Aorta (tissue), 5 donors: Measurements from ENCODE around the gene RARRES1. TPM values are rescaled to one million over a fixed set of nuclear protein-coding genes. Genes with fewer than 3 reads are reported as not detected.
A peak's percentile ranks its signal among the peaks of the same experiment; 100 is the strongest.

Source experiments
- ATAC-seq: fragments of 200-7000 bp; cut with Tn5 transposase; one replicate; pipeline ENCODE4 v1.9.1; 2022; ENCODE audit warnings: moderate library complexity; ENCODE audit not compliant: low FRiP score
- DNase-seq, 2 donors: peaks; one replicate each; pipeline ENCODE4 v3.0.0-alpha.2; 2020
- H3K27ac ChIP-seq, 2 donors: one replicate each; pipeline ENCODE4 v1.5.1; 2013; ENCODE audit warnings: low read length in 2 of 2, mild to moderate bottlenecking in 2 of 2, moderate library complexity in 2 of 2, control low read depth in 1 of 2, inconsistent platforms in 1 of 2, low read depth in 1 of 2
- H3K27me3 ChIP-seq, 2 donors: one replicate each; pipeline ENCODE4 v1.6.1; 2013; ENCODE audit warnings: control low read depth in 1 of 2, low read length in 1 of 2, mild to moderate bottlenecking in 1 of 2, moderate library complexity in 1 of 2; ENCODE audit not compliant: insufficient read depth in 2 of 2, control insufficient read depth in 1 of 2
- H3K36me3 ChIP-seq, 2 donors: one replicate each; pipeline ENCODE4 v1.6.1; 2013; ENCODE audit warnings: control low read depth in 1 of 2, low read length in 1 of 2, mild to moderate bottlenecking in 1 of 2; ENCODE audit not compliant: insufficient read depth in 2 of 2, control insufficient read depth in 1 of 2
- H3K4me1 ChIP-seq, 2 donors: one replicate each; pipeline ENCODE4 v1.6.1; 2013; ENCODE audit warnings: low read length in 2 of 2, control low read depth in 1 of 2, mild to moderate bottlenecking in 1 of 2, moderate library complexity in 1 of 2; ENCODE audit not compliant: insufficient read depth in 2 of 2, control insufficient read depth in 1 of 2
- H3K4me3 ChIP-seq, 2 donors: one replicate each; pipeline ENCODE4 v1.5.1; 2013; ENCODE audit warnings: low read length in 2 of 2, control low read depth in 1 of 2, mild to moderate bottlenecking in 1 of 2
- H3K9me3 ChIP-seq: one replicate; pipeline ENCODE4 v1.6.1; 2013; ENCODE audit warnings: mild to moderate bottlenecking, low read length; ENCODE audit not compliant: control insufficient read depth
- WGBS, 2 donors: extraction: QIAGEN DNeasy Blood & Tissue Kit; methylation state at CpG; one replicate each; pipeline ENCODE4 v1.1.7; 2013; 5-methylcytosine and 5-hydroxymethylcytosine counted together
- intact Hi-C, 2 donors: fragments of 100-400 bp; cut with DNase I; formaldehyde crosslinking; loops; one replicate each; pipeline versions ENCODE4 v1.14.2 to v1.15.0; 2022
- polyA plus RNA-seq, 2 donors: library from polyadenylated mRNA; stranded (reverse); fragments of 200-250 nt; gene quantifications; one replicate each; pipeline ENCODE4 v1.2.3, GENCODE V29; 2013
- total RNA-seq, 2 donors: library from RNA; stranded (reverse); fragmentation: NEBNext Ultra II Directional; extraction: Animal tissue kit (Norgen Biotek cat#: 25700); gene quantifications; one replicate each; pipeline ENCODE4 v1.2.1, GENCODE V29; 2021
- donor health status: healthy with polysubstance abuse.
- donor health status: Bipolar disorder and iron deficiency.
- donor health status: DM: no; HTN: no; CAD: no.
- donor health status: DM: no; HTN: no; CAD: no.
- donor health status: DM: yes; HTN: yes; CAD: no.

RARRES1 gene
- total and polyA plus RNA-seq, 4 donors: 2.4 to 323 (median 120) TPM

DNA sequence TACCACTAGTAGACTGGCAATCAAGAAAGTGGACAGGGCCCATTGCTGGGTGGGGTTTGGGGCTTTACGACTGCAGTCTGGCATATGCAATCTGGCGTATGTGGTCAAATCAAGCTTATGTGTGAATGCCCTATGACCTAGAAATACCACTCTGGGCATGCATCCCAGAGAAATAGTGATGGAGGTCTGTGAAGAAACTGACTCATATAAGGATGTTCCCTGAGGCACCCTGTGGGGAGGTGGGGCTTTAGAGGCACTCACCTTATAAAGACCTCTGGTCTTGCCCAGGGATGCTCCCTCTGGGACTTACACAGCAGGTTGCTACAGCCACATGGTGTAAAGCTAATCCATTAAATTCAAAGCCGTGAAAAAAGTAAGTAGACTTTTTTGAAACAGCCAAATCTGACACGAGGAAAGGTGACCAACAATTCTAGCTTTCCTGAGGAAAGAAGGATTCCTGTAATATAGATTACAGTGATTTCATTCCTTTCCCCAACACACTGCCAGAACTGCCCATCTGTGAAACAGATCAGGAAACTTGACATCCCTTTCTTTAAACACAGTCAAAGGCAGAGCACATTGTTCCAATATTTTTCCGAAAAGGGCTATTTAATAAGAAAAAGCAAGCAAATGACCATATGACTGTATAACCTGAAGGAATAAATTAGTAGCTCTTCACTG lies 13.6 kb downstream of the RARRES1 start:
- Histone ChIP-seq H3K27ac (no peak overlapping the region), H3K4me3 (no peak overlapping the region), H3K9me3 (no peaks in the 10 kb centered on the region), H3K27me3 (no peaks in the 10 kb centered on the region), H3K36me3 (no peaks in the 10 kb centered on the region), H3K4me1 (peaks cover 0 to 11% of the 10 kb centered on the region in 2 donors)
- no peak for DNase-seq
- 77 to 80% methylated on average over 5 of the region's 5 CpGs for WGBS, 2 donors
- intact Hi-C loops: no loop called here
- no peak for ATAC-seq

DNA sequence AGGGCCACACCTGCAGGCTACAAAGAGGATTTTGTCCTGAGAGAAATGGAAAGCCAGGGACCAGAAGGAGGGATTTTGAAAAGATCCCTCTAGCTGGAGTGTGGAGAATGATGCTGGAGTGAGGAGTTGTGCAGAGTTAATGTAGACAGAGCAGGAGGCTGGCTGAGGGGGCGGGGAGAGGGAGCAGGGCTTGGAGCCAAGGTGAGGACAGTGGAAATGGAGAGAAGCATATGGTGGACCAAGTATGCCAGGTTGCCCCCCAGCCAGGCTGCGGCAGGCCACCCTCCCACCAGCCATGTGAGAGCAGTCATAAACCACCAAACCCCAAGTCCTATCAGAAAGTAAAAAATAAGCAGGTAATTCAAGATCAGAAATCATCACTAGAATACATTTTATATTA lies 14.7 kb downstream of the RARRES1 start:
- Histone ChIP-seq H3K4me3 (no peak overlapping the region), H3K36me3 (no peaks in the 10 kb centered on the region), H3K9me3 (no peaks in the 10 kb centered on the region), H3K4me1 (peaks cover 0 to 6% of the 10 kb centered on the region in 2 donors), H3K27ac (no peak overlapping the region), H3K27me3 (no peaks in the 10 kb centered on the region)
- no peak for DNase-seq
- intact Hi-C loops: no loop called here
- no peak for ATAC-seq
- 94 to 100% methylated on average over 2 of the region's 2 CpGs for WGBS, 2 donors

DNA sequence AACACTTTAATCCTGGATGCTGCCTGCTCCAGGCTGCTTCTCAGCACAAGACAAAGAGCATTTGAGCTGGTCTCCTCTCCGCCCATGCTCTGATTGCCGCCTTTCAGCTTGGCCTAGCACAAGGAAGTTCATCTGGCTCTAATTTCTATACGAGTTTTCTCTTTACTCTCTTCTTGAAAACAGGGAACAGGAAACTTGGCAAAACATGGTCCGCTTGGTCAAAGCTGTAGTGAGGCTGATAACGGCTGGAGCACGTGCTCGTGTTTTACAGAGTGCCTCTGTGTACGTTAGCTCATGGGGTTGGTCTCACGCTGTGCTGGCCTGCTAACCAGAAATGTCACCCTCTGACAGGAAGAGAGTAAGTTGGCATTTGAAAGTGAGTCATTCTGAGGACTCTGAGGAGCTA lies 19.2 kb downstream of the RARRES1 start:
- Histone ChIP-seq H3K4me1 (peaks cover 0 to 3% of the 10 kb centered on the region in 2 donors), H3K27me3 (no peaks in the 10 kb centered on the region), H3K36me3 (peaks cover under 1 to 2% of the 10 kb centered on the region in 2 donors), H3K4me3 (no peak overlapping the region), H3K27ac (no peak overlapping the region), H3K9me3 (no peaks in the 10 kb centered on the region)
- ATAC-seq (peak; percentile 78), DNase-seq (peak in 1 of 2 donors; percentile 81)
- WGBS, 2 donors: 16 to 33% methylated on average over 9 of the region's 9 CpGs
- intact Hi-C loops: no loop called here

DNA sequence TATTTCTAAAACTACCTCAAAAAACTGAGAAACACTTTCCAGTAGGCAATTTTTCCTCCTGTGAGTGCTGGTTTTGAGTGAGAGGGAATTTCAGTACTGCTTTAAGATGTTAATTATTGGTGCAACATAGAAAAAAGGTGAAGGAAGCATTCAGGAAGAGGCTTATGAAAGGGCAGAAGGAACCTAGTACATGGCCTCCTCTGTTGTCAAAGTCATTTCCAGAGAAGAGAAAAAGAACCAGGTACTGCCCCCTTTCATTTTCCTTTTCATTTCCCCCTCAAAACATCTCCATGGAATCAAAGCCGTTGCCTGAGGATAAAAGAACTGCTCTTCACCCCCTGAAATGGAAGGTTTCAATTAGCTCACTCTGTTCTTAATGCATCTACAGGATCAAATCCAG lies 19.8 kb downstream of the RARRES1 start:
- ATAC-seq (no peak), DNase-seq (no peak)
- Histone ChIP-seq H3K4me1 (peaks cover 0 to 3% of the 10 kb centered on the region in 2 donors), H3K4me3 (no peak overlapping the region), H3K9me3 (no peaks in the 10 kb centered on the region), H3K27me3 (no peaks in the 10 kb centered on the region), H3K27ac (no peak overlapping the region), H3K36me3 (peaks cover 2% of the 10 kb centered on the region in 2 donors)
- intact Hi-C loops: no loop called here
- 90 to 92% methylated on average over 1 of the region's 1 CpG for WGBS, 2 donors

DNA sequence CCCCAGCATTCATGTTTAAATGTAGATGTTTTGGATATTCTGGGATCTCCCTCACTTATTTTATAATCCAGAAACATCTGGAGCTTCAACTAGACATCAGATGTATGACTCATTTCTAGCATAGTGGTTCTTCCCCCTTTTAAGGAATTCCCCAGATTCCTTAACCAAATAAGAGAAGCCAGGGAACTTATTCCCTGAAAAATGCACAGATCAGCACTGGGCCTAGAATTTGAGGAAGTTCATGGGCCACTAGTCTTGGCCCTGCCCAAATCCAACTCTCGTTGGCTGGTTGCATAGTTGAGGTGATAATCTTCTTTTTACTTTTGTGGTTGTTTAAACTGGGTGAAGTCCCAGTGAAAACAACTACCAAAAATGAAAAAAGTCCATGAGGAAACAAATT lies 20.4 kb downstream of the RARRES1 start:
- Histone ChIP-seq H3K27ac (no peak overlapping the region), H3K9me3 (no peaks in the 10 kb centered on the region), H3K36me3 (peaks cover 2% of the 10 kb centered on the region in 2 donors), H3K4me1 (peaks cover 0 to 3% of the 10 kb centered on the region in 2 donors), H3K27me3 (no peaks in the 10 kb centered on the region), H3K4me3 (no peak overlapping the region)
- 3 to 4% methylated on average over 1 of the region's 1 CpG for WGBS, 2 donors
- intact Hi-C loops: no loop called here
- peak; percentile 47 for ATAC-seq
- DNase-seq: no peak

DNA sequence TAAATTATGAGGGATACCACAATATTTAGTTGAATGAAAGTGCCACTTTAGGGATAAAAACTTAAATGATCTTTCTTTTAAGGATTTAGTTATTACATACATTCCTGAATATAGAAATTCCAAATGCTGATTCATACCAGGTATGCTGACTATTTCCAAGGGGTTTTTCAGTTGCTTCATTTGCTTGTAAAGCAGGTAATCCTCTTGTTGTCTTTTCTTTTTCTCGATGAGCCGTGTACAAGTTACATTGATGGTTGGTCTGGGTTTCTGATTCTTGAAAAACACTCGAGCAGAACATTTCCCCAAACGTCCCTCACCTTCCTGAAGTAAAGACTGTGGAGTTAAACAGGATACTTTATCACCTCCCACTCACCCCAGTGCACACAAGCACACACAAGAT lies 21.7 kb downstream of the RARRES1 start:
- intact Hi-C loops: no loop called here
- Histone ChIP-seq H3K4me3 (no peak overlapping the region), H3K9me3 (no peaks in the 10 kb centered on the region), H3K36me3 (peaks cover 2% of the 10 kb centered on the region in 2 donors), H3K27me3 (no peaks in the 10 kb centered on the region), H3K4me1 (peaks cover 0 to 3% of the 10 kb centered on the region in 2 donors), H3K27ac (no peak overlapping the region)
- ATAC-seq (no peak), DNase-seq (no peak)
- WGBS, 2 donors: 91 to 93% methylated on average over 4 of the region's 4 CpGs

DNA sequence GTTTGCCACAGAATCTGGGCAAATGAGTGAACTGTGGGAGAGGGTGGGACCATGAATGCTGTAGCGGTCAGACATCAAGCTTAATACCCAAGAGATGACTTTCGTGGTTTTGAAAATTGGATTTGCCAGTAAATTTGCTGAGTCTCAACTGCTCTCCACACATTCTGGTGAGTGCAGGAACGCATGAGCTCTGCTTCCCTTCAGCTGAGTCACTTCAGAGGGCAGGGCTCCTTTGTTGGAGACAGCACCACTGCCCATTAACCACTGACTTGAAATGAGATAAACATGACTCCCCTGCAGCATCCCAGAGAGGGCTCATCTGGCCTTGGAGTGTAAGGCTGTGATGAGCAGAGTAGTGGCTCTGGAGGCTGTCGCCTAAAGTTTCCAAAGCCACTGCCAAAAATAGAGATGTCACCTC lies 22.6 kb downstream of the RARRES1 start:
- Histone ChIP-seq H3K36me3 (peaks cover 2% of the 10 kb centered on the region in 2 donors), H3K4me3 (no peak overlapping the region), H3K27ac (no peak overlapping the region), H3K4me1 (peaks cover 0 to 3% of the 10 kb centered on the region in 2 donors), H3K27me3 (no peaks in the 10 kb centered on the region), H3K9me3 (no peaks in the 10 kb centered on the region)
- DNase-seq (peak in 1 of 2 donors; percentile 78), ATAC-seq (peak; percentile 59)
- WGBS, 2 donors: 71 to 76% methylated on average over 4 of the region's 4 CpGs
- intact Hi-C loops: no loop called here

DNA sequence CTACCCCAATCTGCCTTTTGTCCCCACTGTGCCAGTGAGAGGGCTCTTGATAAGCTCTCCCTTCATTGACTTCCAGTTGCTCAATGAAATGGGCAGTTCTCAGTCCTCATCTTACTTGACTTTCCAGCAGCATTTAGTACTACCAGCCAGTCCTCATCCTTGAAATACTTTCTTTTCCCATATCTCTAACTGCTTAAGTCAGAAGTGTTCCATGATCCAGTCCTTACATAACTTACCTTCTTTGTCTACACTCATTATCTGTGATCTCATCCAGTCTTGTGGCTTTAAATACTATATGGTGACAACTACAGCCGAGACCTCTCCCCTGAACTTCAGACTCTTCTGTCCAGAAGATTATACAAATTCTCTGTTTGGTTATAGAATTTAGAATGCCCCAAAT lies 28.7 kb downstream of the RARRES1 start:
- Histone ChIP-seq H3K36me3 (peaks cover 2 to 3% of the 10 kb centered on the region in 2 donors), H3K27ac (peak overlapping the region in 1 of 2 donors; percentile 5), H3K27me3 (no peaks in the 10 kb centered on the region), H3K9me3 (no peaks in the 10 kb centered on the region), H3K4me3 (no peak overlapping the region), H3K4me1 (peaks cover 2 to 16% of the 10 kb centered on the region in 2 donors)
- WGBS, 2 donors: 90 to 95% methylated on average over 1 of the region's 1 CpG
- intact Hi-C loops: no loop called here
- no peak for ATAC-seq
- no peak for DNase-seq

DNA sequence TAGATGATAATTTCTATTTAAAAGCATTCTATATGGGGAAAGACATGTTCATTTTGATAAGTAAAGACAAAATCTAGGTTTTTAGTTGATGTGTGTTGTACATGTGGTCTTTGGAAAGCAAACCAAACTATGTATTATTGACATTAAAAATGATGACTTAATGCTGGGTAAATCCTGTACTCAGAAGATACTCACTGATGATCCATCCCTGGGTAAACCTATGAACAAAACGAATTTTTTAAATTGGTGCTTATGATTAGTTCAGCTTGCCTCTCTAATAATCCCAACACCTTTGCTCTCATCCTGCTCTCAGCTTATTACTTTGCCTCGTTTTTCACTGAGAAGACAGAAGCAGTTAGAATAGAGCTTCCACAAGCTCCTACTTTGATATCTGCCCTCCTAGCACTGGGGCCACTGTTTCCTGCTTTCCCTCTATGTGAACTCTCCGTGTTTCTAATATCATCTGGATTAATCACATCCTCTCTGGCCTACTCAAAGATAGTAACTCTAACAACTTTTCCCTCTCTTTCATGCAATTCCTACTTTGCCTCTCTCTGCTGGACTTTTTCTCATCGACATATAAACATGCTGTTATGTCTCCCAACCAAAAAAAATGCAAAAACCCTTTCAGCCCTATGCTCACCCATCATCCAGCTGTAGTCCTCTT lies 29.3 kb downstream of the RARRES1 start:
- intact Hi-C loops: no loop called here
- Histone ChIP-seq H3K4me1 (peaks cover 2 to 16% of the 10 kb centered on the region in 2 donors), H3K27me3 (no peaks in the 10 kb centered on the region), H3K36me3 (peaks cover 0 to 3% of the 10 kb centered on the region in 2 donors), H3K9me3 (no peaks in the 10 kb centered on the region), H3K4me3 (no peak overlapping the region), H3K27ac (peak overlapping the region in 1 of 2 donors; percentile 5)
- DNase-seq (no peak), ATAC-seq (no peak)
- 57 to 66% methylated on average over 4 of the region's 4 CpGs for WGBS, 2 donors
